WERI-Rb-1 (cell line): ENCODE data around the gene TRAF3.

Experiments used
- DNase-seq: peaks from one replicate; pipeline ENCODE4 v3.0.0-alpha.2; 2020
- H3K27ac ChIP-seq: fragments of 250-450 bp; sonication (Bioruptor Pico); 2 replicates; pipeline ENCODE4 v1.5.1; 2020; ENCODE audit warnings: mild to moderate bottlenecking, moderate library complexity
- H3K27me3 ChIP-seq: fragments of 250-450 bp; sonication (Bioruptor Pico); 2 replicates; pipeline ENCODE4 v1.5.1; 2021; ENCODE audit warnings: mild to moderate bottlenecking, low read depth, moderate library complexity; ENCODE audit not compliant: insufficient read depth, severe bottlenecking
- H3K36me3 ChIP-seq: fragments of 250-450 bp; sonication (Bioruptor Pico); 2 replicates; pipeline ENCODE4 v1.5.1; 2020; ENCODE audit warnings: mild to moderate bottlenecking, moderate library complexity
- H3K4me3 ChIP-seq: 2 replicates; pipeline ENCODE4 v1.5.1; 2011; ENCODE audit warnings: low read depth, mild to moderate bottlenecking, control low read depth, low read length
- H3K9me3 ChIP-seq: fragments of 250-450 bp; sonication (Bioruptor Pico); 2 replicates; pipeline ENCODE4 v1.5.1; 2021; ENCODE audit warnings: mild to moderate bottlenecking, moderate library complexity; ENCODE audit not compliant: severe bottlenecking
- TF ChIP-seq, protein P1 (sequence below): IDR thresholded peaks from 2 replicates; pipeline ENCODE4 v1.5.1; 2011; ENCODE audit warnings: low read depth, mild to moderate bottlenecking, control low read depth, inconsistent platforms, low read length

Gene TRAF3

DNA sequence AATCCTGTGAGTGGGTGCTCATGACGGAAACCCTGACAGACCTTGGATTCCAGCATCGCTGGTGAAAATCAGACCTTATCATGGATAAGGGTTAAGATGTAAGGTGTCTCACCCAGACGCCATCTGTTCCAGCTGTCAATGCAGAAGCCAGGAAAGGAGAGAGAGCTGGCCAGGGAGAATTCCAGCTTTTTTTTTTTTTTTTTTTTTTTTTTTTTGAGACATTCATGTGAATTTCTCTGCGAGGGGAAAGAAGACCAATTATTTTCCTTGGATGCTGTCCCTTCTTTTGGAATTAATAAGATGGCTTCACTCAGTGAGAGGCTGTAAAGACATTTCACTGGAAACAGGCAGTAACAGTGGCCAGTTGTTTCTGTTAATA, 1.8 kb downstream of the TRAF3 start:
- Histone ChIP-seq H3K36me3 (no peaks in the 10 kb centered on the region), H3K9me3 (no peaks in the 10 kb centered on the region), H3K4me3 (peak overlapping the region; percentile 87), H3K27ac (peak overlapping the region; percentile 48), H3K27me3 (no peaks in the 10 kb centered on the region)
- TF ChIP-seq, protein P1, sequence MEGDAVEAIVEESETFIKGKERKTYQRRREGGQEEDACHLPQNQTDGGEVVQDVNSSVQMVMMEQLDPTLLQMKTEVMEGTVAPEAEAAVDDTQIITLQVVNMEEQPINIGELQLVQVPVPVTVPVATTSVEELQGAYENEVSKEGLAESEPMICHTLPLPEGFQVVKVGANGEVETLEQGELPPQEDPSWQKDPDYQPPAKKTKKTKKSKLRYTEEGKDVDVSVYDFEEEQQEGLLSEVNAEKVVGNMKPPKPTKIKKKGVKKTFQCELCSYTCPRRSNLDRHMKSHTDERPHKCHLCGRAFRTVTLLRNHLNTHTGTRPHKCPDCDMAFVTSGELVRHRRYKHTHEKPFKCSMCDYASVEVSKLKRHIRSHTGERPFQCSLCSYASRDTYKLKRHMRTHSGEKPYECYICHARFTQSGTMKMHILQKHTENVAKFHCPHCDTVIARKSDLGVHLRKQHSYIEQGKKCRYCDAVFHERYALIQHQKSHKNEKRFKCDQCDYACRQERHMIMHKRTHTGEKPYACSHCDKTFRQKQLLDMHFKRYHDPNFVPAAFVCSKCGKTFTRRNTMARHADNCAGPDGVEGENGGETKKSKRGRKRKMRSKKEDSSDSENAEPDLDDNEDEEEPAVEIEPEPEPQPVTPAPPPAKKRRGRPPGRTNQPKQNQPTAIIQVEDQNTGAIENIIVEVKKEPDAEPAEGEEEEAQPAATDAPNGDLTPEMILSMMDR = no peak
- DNase-seq = peak; percentile 51

DNA sequence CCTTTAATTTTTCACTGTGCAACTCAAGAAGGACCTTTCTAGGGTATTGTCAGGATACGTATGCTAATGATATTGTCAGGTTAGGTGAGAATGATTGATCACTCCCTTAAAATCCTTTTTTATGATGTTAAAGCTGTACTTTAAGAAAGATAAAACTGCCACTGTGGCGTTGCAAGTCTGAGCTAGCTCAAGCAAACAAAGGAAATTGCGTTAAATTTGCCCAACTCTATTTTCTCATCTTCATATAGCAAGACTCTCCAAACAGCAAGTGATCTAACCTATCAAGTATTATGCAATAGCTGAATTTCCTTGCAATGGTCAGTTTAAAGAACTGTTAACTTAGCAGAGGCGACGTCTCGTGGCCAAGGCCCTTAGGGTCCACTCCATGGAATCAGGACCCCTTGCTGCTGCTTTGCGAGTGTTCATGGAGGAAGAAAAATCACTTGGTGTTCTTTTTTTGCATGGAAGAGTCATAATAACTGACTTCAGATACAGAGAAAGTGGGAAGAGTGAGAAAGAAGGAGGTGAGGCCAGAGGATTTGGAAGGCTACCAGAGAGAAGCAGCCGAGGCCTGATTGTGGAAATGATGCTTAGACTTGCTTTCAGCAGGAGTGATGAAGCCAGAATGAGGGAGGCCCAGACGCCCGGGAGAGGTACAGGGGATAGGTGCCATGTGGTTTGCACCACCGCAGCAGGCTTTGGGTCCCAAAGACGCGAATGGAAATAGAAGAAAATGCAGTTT, 2.5 kb downstream of the TRAF3 start:
- TF ChIP-seq, protein P1 = no peak
- no peak for DNase-seq
- no peaks in the 10 kb centered on the region for H3K9me3 ChIP-seq
- H3K27ac ChIP-seq = peak overlapping the region; percentile 34
- H3K27me3 ChIP-seq = no peaks in the 10 kb centered on the region
- H3K36me3 ChIP-seq = no peaks in the 10 kb centered on the region
- no peak overlapping the region for H3K4me3 ChIP-seq

DNA sequence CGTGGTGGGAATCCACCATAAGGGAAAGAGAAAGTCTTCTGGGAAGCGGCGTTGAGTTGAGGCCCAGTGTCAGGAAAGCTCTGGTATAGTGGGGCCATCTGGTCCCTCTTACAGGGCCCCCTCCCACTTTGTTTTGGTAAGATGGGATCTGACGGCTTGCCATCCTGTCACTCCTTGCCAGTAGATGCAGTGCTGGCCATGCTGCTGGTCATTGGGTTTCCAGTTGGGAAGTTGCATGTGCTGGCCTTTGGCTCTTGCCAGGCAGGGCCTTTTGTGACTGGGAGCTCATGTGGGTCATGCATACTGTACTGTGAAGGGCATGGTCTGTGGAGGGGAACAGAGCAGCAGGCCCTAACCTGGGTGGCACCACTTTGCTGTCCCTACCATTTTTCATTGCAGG, 3.8 kb downstream of the TRAF3 start:
- no peak overlapping the region for H3K27ac ChIP-seq
- H3K9me3 ChIP-seq = no peaks in the 10 kb centered on the region
- TF ChIP-seq, protein P1 = no peak
- H3K36me3 ChIP-seq = no peaks in the 10 kb centered on the region
- H3K27me3 ChIP-seq = no peaks in the 10 kb centered on the region
- no peak for DNase-seq
- H3K4me3 ChIP-seq = no peak overlapping the region

DNA sequence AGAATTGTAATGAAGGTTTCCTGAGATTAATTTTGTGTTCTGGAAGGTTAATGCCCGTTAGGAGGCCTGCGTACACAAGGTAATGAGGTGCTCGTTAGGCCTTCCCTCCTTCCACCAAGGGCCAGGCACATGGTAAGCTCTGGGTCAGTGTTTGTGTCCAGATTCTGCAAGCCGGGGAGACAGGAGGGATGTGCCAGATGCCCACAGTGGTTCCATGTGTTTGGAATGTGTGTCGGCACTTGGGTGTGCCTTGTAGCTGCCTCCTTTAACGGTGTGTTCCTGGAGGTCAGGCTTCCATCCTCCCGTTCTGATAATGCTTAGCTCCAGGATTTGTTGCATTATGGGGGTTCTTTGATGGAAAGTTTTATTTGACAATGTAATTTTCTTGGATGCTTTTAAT, 5.7 kb downstream of the TRAF3 start:
- no peak for DNase-seq
- no peak overlapping the region for H3K27ac ChIP-seq
- no peaks in the 10 kb centered on the region for H3K36me3 ChIP-seq
- H3K9me3 ChIP-seq = no peaks in the 10 kb centered on the region
- H3K27me3 ChIP-seq = no peaks in the 10 kb centered on the region
- TF ChIP-seq, protein P1 = no peak
- H3K4me3 ChIP-seq = no peak overlapping the region

DNA sequence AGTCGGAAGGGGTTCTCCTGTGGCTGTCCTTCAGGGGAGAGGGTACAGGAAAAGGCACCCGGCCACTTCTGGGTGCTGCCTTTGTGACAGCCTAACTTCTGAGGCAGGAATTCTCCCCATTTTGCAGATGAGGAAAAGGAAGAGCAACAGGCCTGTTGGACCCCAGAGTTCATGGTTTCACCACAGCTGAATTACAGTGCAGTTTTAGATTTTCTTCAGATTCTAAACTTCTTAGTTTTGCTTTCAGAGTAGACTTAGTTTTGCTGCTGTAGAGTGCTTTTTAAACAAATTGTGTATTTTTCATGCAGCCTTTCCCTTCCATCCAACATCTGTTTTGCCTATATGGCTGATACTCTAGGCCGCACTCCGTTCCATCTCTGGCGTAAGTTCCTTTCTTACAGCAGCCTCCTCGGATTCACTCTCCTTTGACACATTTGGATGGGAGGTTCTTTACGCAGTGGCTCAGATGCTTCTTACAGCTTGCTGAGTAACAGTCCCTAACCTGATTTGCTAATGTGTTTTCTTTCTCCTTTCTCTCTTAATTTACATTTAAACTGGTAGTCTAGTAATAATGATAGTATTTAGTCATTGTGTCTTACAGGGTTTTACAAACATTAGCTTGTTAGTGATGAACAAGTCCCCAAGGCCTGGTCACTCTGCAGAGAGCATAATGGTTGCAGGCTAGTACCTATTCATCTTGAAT, 7.8 kb downstream of the TRAF3 start:
- TF ChIP-seq, protein P1 = no peak
- H3K27ac ChIP-seq = no peak overlapping the region
- H3K36me3 ChIP-seq = no peaks in the 10 kb centered on the region
- H3K4me3 ChIP-seq = no peak overlapping the region
- DNase-seq = no peak
- no peaks in the 10 kb centered on the region for H3K9me3 ChIP-seq
- no peaks in the 10 kb centered on the region for H3K27me3 ChIP-seq

DNA sequence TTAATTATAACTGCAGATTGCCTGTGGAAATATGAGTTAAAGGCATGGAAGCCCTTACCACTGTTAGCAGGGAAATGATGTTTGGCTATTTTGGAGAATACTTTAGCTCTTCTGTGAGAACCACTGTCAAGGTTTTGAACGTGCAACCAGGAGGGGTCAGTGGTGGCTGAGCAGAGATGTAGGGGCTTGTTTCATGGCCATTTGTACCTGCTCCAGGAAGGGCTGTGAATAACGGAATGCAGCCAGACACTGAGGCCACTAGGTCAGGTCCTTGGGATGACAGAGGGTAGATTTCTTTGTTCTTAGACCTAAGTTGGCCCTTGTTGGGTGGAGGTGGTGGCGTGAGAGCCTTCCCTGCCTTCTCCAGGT, 8.3 kb downstream of the TRAF3 start:
- Histone ChIP-seq H3K36me3 (no peaks in the 10 kb centered on the region), H3K4me3 (no peak overlapping the region), H3K27me3 (no peaks in the 10 kb centered on the region), H3K9me3 (no peaks in the 10 kb centered on the region), H3K27ac (no peak overlapping the region)
- TF ChIP-seq, protein P1 = peak; percentile 22; the same call in 1 of the 2 replicates
- no peak for DNase-seq
